NT2/D1 (cell line): ENCODE results near the gene LIMK1.

Experiments
- DNase-seq: peaks from one replicate; pipeline ENCODE4 v3.0.0-alpha.2; 2011; ENCODE audit warnings: low read depth, low spot score
- H3K27me3 ChIP-seq: 2 replicates; pipeline ENCODE4 v1.6.0; 2011; ENCODE audit warnings: mild to moderate bottlenecking; ENCODE audit not compliant: insufficient read length, insufficient read depth
- H3K36me3 ChIP-seq: 2 replicates; pipeline ENCODE4 v1.6.1; 2011; ENCODE audit warnings: mild to moderate bottlenecking, low read length, mixed read lengths; ENCODE audit not compliant: insufficient read depth, insufficient read length
- H3K4me1 ChIP-seq: 2 replicates; pipeline ENCODE4 v1.5.1; 2011; ENCODE audit not compliant: insufficient read depth, insufficient read length
- H3K4me3 ChIP-seq: 2 replicates; pipeline ENCODE4 v1.5.1; 2011; ENCODE audit warnings: low read depth; ENCODE audit not compliant: insufficient read length
- H3K9ac ChIP-seq: 2 replicates; pipeline ENCODE4 v1.6.0; 2011; ENCODE audit warnings: low read depth; ENCODE audit not compliant: insufficient read length
- H3K9me3 ChIP-seq: 2 replicates; pipeline ENCODE4 v1.5.1; 2011; ENCODE audit warnings: mild to moderate bottlenecking, low read length; ENCODE audit not compliant: insufficient read depth
- SUZ12 ChIP-seq: IDR thresholded peaks from 2 replicates; pipeline ENCODE4 v1.6.1; 2011; ENCODE audit not compliant: insufficient read length, insufficient read depth; ENCODE audit errors: extremely low read depth
- YY1 ChIP-seq: IDR thresholded peaks from 2 replicates; pipeline ENCODE4 v1.6.1; 2011; ENCODE audit not compliant: insufficient read length, insufficient read depth
- ZNF274 ChIP-seq: IDR thresholded peaks from 2 replicates; pipeline ENCODE4 v1.6.1; 2011; ENCODE audit warnings: mild to moderate bottlenecking, low read depth, low read length

Gene LIMK1

GRCh38 chr7:74057216-74057925 is 26.2 kb upstream of the LIMK1 start:
- no peak overlapping the region for H3K4me3 ChIP-seq
- H3K4me1 ChIP-seq, result peaks cover 3% of the 10 kb centered on the region
- no peak overlapping the region for H3K9ac ChIP-seq
- no peaks in the 10 kb centered on the region for H3K36me3 ChIP-seq
- peaks cover 9% of the 10 kb centered on the region for H3K27me3 ChIP-seq
- H3K9me3 ChIP-seq, result no peaks in the 10 kb centered on the region
- DNase-seq, result no peak
- TF ChIP-seq ZNF274, result no peak
- TF ChIP-seq YY1, result no peak
- TF ChIP-seq SUZ12, result no peak

- TF ChIP-seq YY1, result no peak
- no peak for DNase-seq
- Histone ChIP-seq H3K9me3 (no peaks in the 10 kb centered on the region), H3K27me3 (peaks cover 9% of the 10 kb centered on the region), H3K4me1 (peaks cover 3% of the 10 kb centered on the region), H3K4me3 (no peak overlapping the region), H3K9ac (no peak overlapping the region), H3K36me3 (no peaks in the 10 kb centered on the region)
Measured at GRCh38 chr7:74057987-74058386, 25.6 kb upstream of the LIMK1 start.

GRCh38 chr7:74058486-74058885 is 25.1 kb upstream of the LIMK1 start:
- H3K4me3 ChIP-seq, result no peak overlapping the region
- DNase-seq, result no peak
- H3K9ac ChIP-seq, result no peak overlapping the region
- no peaks in the 10 kb centered on the region for H3K9me3 ChIP-seq
- H3K4me1 ChIP-seq, result peaks cover 6% of the 10 kb centered on the region
- peaks cover 9% of the 10 kb centered on the region for H3K27me3 ChIP-seq
- H3K36me3 ChIP-seq, result no peaks in the 10 kb centered on the region
- TF ChIP-seq ZNF274 (no peak), YY1 (no peak), SUZ12 (no peak)

- no peak overlapping the region for H3K4me3 ChIP-seq
- TF ChIP-seq YY1, result no peak
- no peak for TF ChIP-seq SUZ12
- no peak for TF ChIP-seq ZNF274
- H3K9me3 ChIP-seq, result no peaks in the 10 kb centered on the region
- H3K4me1 ChIP-seq, result peaks cover 6% of the 10 kb centered on the region
- H3K9ac ChIP-seq, result no peak overlapping the region
- DNase-seq, result no peak
- H3K36me3 ChIP-seq, result no peaks in the 10 kb centered on the region
- peaks cover 9% of the 10 kb centered on the region for H3K27me3 ChIP-seq
Measured at GRCh38 chr7:74059037-74059436, 24.6 kb upstream of the LIMK1 start.

- no peaks in the 10 kb centered on the region for H3K36me3 ChIP-seq
- no peaks in the 10 kb centered on the region for H3K9me3 ChIP-seq
- peaks cover 9% of the 10 kb centered on the region for H3K27me3 ChIP-seq
- no peak for DNase-seq
- peaks cover 6% of the 10 kb centered on the region for H3K4me1 ChIP-seq
- TF ChIP-seq YY1 (no peak), SUZ12 (no peak), ZNF274 (no peak)
- no peak overlapping the region for H3K9ac ChIP-seq
- no peak overlapping the region for H3K4me3 ChIP-seq
Measured at GRCh38 chr7:74059681-74060588, 23.7 kb upstream of the LIMK1 start.

- DNase-seq, result no peak
- no peak overlapping the region for H3K9ac ChIP-seq
- no peaks in the 10 kb centered on the region for H3K9me3 ChIP-seq
- H3K27me3 ChIP-seq, result peaks cover 9% of the 10 kb centered on the region
- no peak overlapping the region for H3K4me3 ChIP-seq
- H3K36me3 ChIP-seq, result no peaks in the 10 kb centered on the region
- H3K4me1 ChIP-seq, result peaks cover 6% of the 10 kb centered on the region
- no peak for TF ChIP-seq YY1
- no peak for TF ChIP-seq SUZ12
- TF ChIP-seq ZNF274, result no peak
Measured at GRCh38 chr7:74061840-74062539, 21.6 kb upstream of the LIMK1 start.

- no peaks in the 10 kb centered on the region for H3K9me3 ChIP-seq
- H3K27me3 ChIP-seq, result peaks cover under 1% of the 10 kb centered on the region
- DNase-seq, result no peak
- H3K4me1 ChIP-seq, result peaks cover 6% of the 10 kb centered on the region
- no peaks in the 10 kb centered on the region for H3K36me3 ChIP-seq
- no peak for TF ChIP-seq SUZ12
- no peak for TF ChIP-seq ZNF274
- TF ChIP-seq YY1, result no peak
- H3K9ac ChIP-seq, result no peak overlapping the region
- no peak overlapping the region for H3K4me3 ChIP-seq
Measured at GRCh38 chr7:74063223-74063641, 20.4 kb upstream of the LIMK1 start.
